Panc1 (cell line): ENCODE results near the gene TXN2. TPM values are rescaled to one million over a fixed set of nuclear protein-coding genes. Genes with fewer than 3 reads are reported as not detected.

Experiments used
- ATAC-seq: fragments of 200-7000 bp; cut with Tn5 transposase; 2 replicates; pipeline ENCODE4 v1.9.1; 2020; ENCODE audit warnings: mild to moderate bottlenecking, moderate library complexity
- BruUV-seq: library from RNA; stranded (reverse); fragments of 400-500 nt; replicated peaks from 2 replicates; lab custom pipeline; 2021; lab: Mats Ljungman, UMichigan
- CTCF ChIA-PET: fragments of 300-600 bp; sonication (Branson Sonifier 250); formaldehyde crosslinking; loops from one replicate; lab custom pipeline; 2022; ENCODE audit warnings: antibody characterized with exemption; lab: Charles Lee
- POLR2A ChIA-PET: fragments of 300-600 bp; sonication (Branson Sonifier 250); formaldehyde crosslinking; loops from one replicate; lab custom pipeline; 2022; ENCODE audit warnings: antibody characterized with exemption; lab: Charles Lee
- DNase-seq: peaks from one replicate; pipeline ENCODE4 v3.0.0-alpha.2; 2010; ENCODE audit warnings: low read depth, low spot score
- H3K27ac ChIP-seq: 2 replicates; pipeline ENCODE4 v1.5.1; 2011; ENCODE audit warnings: mild to moderate bottlenecking, low read length, inconsistent platforms
- H3K27me3 ChIP-seq: fragments of 200-500 bp; sonication (Bioruptor generic); 2 replicates; pipeline ENCODE4 v1.6.0; 2014; ENCODE audit warnings: low read length, inconsistent platforms; ENCODE audit not compliant: control insufficient read depth, insufficient read depth
- H3K36me3 ChIP-seq: fragments of 200-500 bp; sonication (Bioruptor generic); 2 replicates; pipeline ENCODE4 v1.5.1; 2014; ENCODE audit warnings: inconsistent platforms, mild to moderate bottlenecking, low read length, moderate library complexity; ENCODE audit not compliant: control insufficient read depth, insufficient read depth
- H3K4me1 ChIP-seq: 2 replicates; pipeline ENCODE4 v1.5.1; 2011; ENCODE audit warnings: inconsistent platforms, mild to moderate bottlenecking, low read length, moderate library complexity; ENCODE audit not compliant: control insufficient read depth, insufficient read depth
- H3K4me3 ChIP-seq, 2 experiments: 2 replicates each; pipeline ENCODE4 v1.5.1; 2011 to 2012; ENCODE audit warnings: low read depth in 2 of 2, low read length in 2 of 2, mild to moderate bottlenecking in 2 of 2, inconsistent platforms in 1 of 2, moderate library complexity in 1 of 2
- H3K9me3 ChIP-seq: fragments of 200-500 bp; sonication (Bioruptor generic); 2 replicates; pipeline ENCODE4 v1.5.1; 2014; ENCODE audit warnings: low read depth, mild to moderate bottlenecking, inconsistent platforms, low read length, moderate library complexity; ENCODE audit not compliant: control insufficient read depth, insufficient read depth
- POLR2AphosphoS5 ChIP-seq: IDR thresholded peaks from 2 replicates; pipeline ENCODE4 v1.6.1; 2012; ENCODE audit warnings: mild to moderate bottlenecking, low read depth, low read length, moderate library complexity
- SIN3A ChIP-seq: IDR thresholded peaks from 2 replicates; pipeline ENCODE4 v1.6.1; 2012; ENCODE audit warnings: low read depth, mild to moderate bottlenecking, low read length, moderate library complexity, borderline replicate concordance; ENCODE audit not compliant: insufficient read depth
- TCF7L2 ChIP-seq: IDR thresholded peaks from 2 replicates; pipeline ENCODE4 v1.6.1; 2011; ENCODE audit warnings: mild to moderate bottlenecking, low read depth, low read length, inconsistent platforms
- in situ Hi-C: cut with HindIII; loops from 2 replicates; pipeline ENCODE4 v1.10.0; 2016; ENCODE audit warnings: low sequenced_read_pairs, low pct_unique_long_range_greater_than_20kb
- intact Hi-C: fragments of 100-400 bp; cut with micrococcal nuclease; formaldehyde crosslinking; loops from one replicate; pipeline ENCODE4 v1.10.0; 2022; ENCODE audit not compliant: unreplicated experiment
- total RNA-seq: library from RNA; stranded (reverse); gene quantifications from one replicate; pipeline ENCODE4 v1.2.1, GENCODE V29; 2021; ENCODE audit not compliant: unreplicated experiment
- TF ChIP-seq, protein P1 (sequence below): fragments of 450-650 bp; IDR thresholded peaks from 2 replicates; pipeline ENCODE4 v1.5.1; 2017; ENCODE audit warnings: mild to moderate bottlenecking
- TF ChIP-seq, protein P2 (sequence below), 2 experiments: IDR thresholded peaks; 2 replicates each; pipeline ENCODE4 v1.6.1; 2011 to 2012; ENCODE audit warnings: low read depth in 2 of 2, control low read depth in 1 of 2, low read length in 1 of 2, mild to moderate bottlenecking in 1 of 2, moderate library complexity in 1 of 2; ENCODE audit not compliant: insufficient read depth in 1 of 2

Gene TXN2
- total RNA-seq, 1 experiment from 2014 or later: 64.1 TPM

DNA sequence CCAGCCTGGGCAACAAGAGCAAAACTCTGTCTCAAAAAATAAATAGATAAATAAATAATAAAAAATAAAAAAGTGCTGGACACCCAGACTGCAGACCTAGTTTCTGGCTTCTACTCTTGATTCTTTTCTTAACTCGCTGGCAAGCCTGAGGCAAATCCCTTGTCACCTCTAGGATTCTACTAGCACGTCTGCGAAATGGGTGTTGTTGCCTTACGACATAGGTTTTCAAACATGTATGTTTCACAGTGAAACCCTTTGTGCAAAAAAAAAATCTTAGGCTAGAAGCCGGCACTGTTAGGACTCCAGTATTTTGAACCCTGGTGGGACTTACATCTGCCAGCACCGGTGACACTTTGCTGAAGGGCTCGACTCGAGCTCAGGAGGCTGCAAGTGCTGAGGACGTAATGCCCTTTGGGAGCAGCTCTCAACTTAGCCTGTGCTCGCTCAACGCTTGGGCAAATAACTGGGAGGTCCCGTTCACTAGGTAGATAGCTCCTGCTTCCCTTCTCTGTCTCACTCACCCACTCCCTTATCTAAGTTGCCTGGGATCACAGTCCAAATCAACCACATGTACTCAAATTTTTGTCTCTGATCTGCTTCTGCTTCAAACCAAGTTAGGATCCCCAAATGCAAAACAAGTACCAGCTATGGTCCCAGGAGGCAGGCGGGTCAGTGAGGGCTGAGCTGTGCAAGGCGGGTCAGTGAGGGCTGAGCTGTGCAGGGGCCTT lies 59.0 kb downstream of the TXN2 start:
- Histone ChIP-seq H3K4me3 (no peak overlapping the region), H3K27me3 (no peaks in the 10 kb centered on the region), H3K36me3 (no peaks in the 10 kb centered on the region), H3K9me3 (no peaks in the 10 kb centered on the region), H3K27ac (no peak overlapping the region), H3K4me1 (peaks cover 23% of the 10 kb centered on the region)
- POLR2A ChIA-PET: no interaction called here
- intact Hi-C loops: no loop called here
- ATAC-seq (no peak), DNase-seq (no peak)
- no TSS peak for BruUV-seq
- in situ Hi-C loops: no loop called here
- TF ChIP-seq, protein P1, sequence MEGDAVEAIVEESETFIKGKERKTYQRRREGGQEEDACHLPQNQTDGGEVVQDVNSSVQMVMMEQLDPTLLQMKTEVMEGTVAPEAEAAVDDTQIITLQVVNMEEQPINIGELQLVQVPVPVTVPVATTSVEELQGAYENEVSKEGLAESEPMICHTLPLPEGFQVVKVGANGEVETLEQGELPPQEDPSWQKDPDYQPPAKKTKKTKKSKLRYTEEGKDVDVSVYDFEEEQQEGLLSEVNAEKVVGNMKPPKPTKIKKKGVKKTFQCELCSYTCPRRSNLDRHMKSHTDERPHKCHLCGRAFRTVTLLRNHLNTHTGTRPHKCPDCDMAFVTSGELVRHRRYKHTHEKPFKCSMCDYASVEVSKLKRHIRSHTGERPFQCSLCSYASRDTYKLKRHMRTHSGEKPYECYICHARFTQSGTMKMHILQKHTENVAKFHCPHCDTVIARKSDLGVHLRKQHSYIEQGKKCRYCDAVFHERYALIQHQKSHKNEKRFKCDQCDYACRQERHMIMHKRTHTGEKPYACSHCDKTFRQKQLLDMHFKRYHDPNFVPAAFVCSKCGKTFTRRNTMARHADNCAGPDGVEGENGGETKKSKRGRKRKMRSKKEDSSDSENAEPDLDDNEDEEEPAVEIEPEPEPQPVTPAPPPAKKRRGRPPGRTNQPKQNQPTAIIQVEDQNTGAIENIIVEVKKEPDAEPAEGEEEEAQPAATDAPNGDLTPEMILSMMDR: no peak
- TF ChIP-seq TCF7L2: no peak
- TF ChIP-seq SIN3A: no peak
- CTCF ChIA-PET: no interaction called here

DNA sequence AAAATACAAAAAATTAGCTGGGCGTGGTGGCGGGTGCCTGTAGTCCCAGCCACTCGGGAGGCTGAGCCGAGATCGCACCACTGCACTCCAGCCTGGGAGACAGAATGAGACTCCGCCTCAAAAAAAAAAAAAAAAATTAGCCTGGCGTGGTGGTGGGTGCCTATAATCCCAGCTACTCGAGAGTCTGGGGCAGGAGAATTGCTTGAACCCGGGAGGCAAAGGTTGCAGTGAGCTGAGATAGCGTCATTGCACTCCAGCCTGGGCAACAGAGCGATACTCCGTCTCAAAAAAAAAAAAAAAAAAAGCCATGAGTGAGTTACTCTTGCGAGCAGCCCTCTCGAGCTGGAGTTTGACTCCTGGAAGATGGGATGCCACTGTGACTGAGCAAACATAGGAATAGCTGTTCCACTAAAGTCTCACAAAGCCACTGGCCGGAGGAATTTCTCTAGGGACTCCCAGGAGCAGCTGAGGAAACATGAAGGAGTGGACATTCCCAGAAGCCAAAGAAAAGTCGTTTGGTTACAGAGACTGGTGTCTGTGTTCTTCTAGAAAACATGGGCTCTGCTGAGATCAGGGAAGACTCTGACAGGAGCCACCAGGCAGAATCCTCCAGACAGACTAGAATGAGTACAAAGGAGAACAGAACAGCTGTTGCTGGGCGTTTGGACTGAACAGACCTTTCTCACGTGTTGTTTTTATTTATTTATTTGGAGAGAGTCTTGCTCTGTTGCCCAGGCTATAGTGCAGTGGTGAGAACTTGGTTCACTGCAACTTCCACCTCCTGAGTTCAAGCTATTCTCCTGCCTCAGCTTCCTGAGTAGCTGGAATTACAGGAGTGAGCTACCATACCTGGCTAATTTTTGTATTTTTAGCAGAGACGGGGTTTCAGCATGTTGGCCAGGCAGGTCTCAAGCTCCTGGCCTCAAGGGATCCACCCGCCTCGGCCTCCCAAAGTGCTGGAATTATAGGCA lies 61.2 kb downstream of the TXN2 start:
- no TSS peak for BruUV-seq
- in situ Hi-C loops: no loop called here
- Histone ChIP-seq H3K27me3 (no peaks in the 10 kb centered on the region), H3K36me3 (no peaks in the 10 kb centered on the region), H3K4me3 (no peak overlapping the region), H3K9me3 (no peaks in the 10 kb centered on the region), H3K4me1 (peaks cover 11% of the 10 kb centered on the region), H3K27ac (peak overlapping the region; percentile 49)
- intact Hi-C loops: no loop called here
- ChIA-PET CTCF (no interaction called here), POLR2A (interaction anchor here (0.7 kb wide), 1 partner anchor 91 kb away, joined by 3 read pairs; no protein-coding TSS in a partner anchor)
- DNase-seq (no peak), ATAC-seq (no peak)
- TF ChIP-seq, protein P2, sequence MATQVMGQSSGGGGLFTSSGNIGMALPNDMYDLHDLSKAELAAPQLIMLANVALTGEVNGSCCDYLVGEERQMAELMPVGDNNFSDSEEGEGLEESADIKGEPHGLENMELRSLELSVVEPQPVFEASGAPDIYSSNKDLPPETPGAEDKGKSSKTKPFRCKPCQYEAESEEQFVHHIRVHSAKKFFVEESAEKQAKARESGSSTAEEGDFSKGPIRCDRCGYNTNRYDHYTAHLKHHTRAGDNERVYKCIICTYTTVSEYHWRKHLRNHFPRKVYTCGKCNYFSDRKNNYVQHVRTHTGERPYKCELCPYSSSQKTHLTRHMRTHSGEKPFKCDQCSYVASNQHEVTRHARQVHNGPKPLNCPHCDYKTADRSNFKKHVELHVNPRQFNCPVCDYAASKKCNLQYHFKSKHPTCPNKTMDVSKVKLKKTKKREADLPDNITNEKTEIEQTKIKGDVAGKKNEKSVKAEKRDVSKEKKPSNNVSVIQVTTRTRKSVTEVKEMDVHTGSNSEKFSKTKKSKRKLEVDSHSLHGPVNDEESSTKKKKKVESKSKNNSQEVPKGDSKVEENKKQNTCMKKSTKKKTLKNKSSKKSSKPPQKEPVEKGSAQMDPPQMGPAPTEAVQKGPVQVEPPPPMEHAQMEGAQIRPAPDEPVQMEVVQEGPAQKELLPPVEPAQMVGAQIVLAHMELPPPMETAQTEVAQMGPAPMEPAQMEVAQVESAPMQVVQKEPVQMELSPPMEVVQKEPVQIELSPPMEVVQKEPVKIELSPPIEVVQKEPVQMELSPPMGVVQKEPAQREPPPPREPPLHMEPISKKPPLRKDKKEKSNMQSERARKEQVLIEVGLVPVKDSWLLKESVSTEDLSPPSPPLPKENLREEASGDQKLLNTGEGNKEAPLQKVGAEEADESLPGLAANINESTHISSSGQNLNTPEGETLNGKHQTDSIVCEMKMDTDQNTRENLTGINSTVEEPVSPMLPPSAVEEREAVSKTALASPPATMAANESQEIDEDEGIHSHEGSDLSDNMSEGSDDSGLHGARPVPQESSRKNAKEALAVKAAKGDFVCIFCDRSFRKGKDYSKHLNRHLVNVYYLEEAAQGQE (IDR thresholded peaks at IDR 0.05; ENCODE audit: insufficient read depth in 1 of 2, low read depth in 2 of 2, low read length in 1 of 2): no peak
- TF ChIP-seq POLR2AphosphoS5 (no peak), SIN3A (no peak), TCF7L2 (no peak)
- TF ChIP-seq, protein P1: no peak
